Endodermal cell (in vitro differentiated cells): Measurements from ENCODE around the gene GNA12. TPM values are rescaled to one million over a fixed set of nuclear protein-coding genes. Genes with fewer than 3 reads are reported as not detected.

Experiments used
- DNase-seq: peaks from one replicate; pipeline ENCODE4 v3.0.0-alpha.2; 2017
- H3K27ac ChIP-seq: 2 replicates; pipeline ENCODE4 v1.5.1; 2013; ENCODE audit warnings: mild to moderate bottlenecking, low read depth, low read length, moderate library complexity
- H3K27me3 ChIP-seq: 2 replicates; pipeline ENCODE4 v1.6.1; 2013; ENCODE audit warnings: mild to moderate bottlenecking, low read length, moderate library complexity; ENCODE audit not compliant: insufficient read depth, control insufficient read depth, poor library complexity, severe bottlenecking
- H3K36me3 ChIP-seq: 2 replicates; pipeline ENCODE4 v1.7.0; 2013; ENCODE audit warnings: mild to moderate bottlenecking, low read length, moderate library complexity; ENCODE audit not compliant: control insufficient read depth, insufficient read depth
- H3K4me1 ChIP-seq: one replicate; pipeline ENCODE4 v1.7.0; 2013; ENCODE audit warnings: low read length; ENCODE audit not compliant: control insufficient read depth, insufficient read depth
- H3K4me3 ChIP-seq: 2 replicates; pipeline ENCODE4 v1.5.1; 2013; ENCODE audit warnings: mild to moderate bottlenecking, low read length, moderate library complexity
- H3K9ac ChIP-seq: 2 replicates; pipeline ENCODE4 v1.6.1; 2013; ENCODE audit warnings: mild to moderate bottlenecking, low read length, moderate library complexity; ENCODE audit not compliant: poor library complexity, severe bottlenecking; ENCODE audit errors: extremely low read depth
- H3K9me3 ChIP-seq: 2 replicates; pipeline ENCODE4 v1.6.1; 2013; ENCODE audit warnings: mild to moderate bottlenecking, low read length, moderate library complexity; ENCODE audit not compliant: control insufficient read depth
- H3K27ac Mint-ChIP-seq: 2 replicates; pipeline ENCODE4 v1.8.0; 2020; ENCODE audit warnings: mixed read lengths
- H3K27me3 Mint-ChIP-seq: 2 replicates; pipeline ENCODE4 v1.8.0; 2021; ENCODE audit warnings: mild to moderate bottlenecking, mixed read lengths; ENCODE audit not compliant: insufficient read depth
- H3K36me3 Mint-ChIP-seq: 2 replicates; pipeline ENCODE4 v1.8.0; 2020; ENCODE audit warnings: low read depth, mixed read lengths
- H3K4me1 Mint-ChIP-seq: 2 replicates; pipeline ENCODE4 v1.8.0; 2020; ENCODE audit warnings: mixed read lengths
- H3K4me3 Mint-ChIP-seq: 2 replicates; pipeline ENCODE4 v1.8.0; 2020; ENCODE audit warnings: mild to moderate bottlenecking, moderate library complexity, mixed read lengths
- H3K9me3 Mint-ChIP-seq: 2 replicates; pipeline ENCODE4 v1.8.0; 2020; ENCODE audit warnings: mild to moderate bottlenecking, mixed read lengths
- CTCF ChIP-seq: fragments of 200-600 bp; sonication (generic); conservative IDR thresholded peaks from 2 replicates; pipeline ENCODE4 v1.5.0; 2021; ENCODE audit warnings: antibody characterized with exemption, mild to moderate bottlenecking
- WGBS, 2 experiments: methylation state at CpG; one replicate each; pipeline versions ENCODE4 v1.1.5 to v1.1.7; 2013; ENCODE audit warnings: missing lambda C conversion rate in 2 of 2, mixed read lengths in 1 of 2; ENCODE audit not compliant: insufficient coverage in 1 of 2, insufficient read length in 1 of 2; 5-methylcytosine and 5-hydroxymethylcytosine counted together
- total RNA-seq, 2 donors: library from RNA; stranded (reverse); fragmentation: NEBNext Ultra II Directional in 1 of 2; extraction: Animal tissue kit (Norgen Biotek cat#: 25700) in 1 of 2; gene quantifications; 2 replicates in 1 of 2; 3 replicates in 1 of 2; pipeline ENCODE4 v1.2.1, GENCODE V29; 2021

The GNA12 gene
- total RNA-seq, 2 donors from 2014 or later: 55.0 to 64.7 TPM

- Mint-ChIP-seq H3K4me3 (no peak overlapping the region), H3K36me3 (no peaks in the 10 kb centered on the region), H3K9me3 (no peaks in the 10 kb centered on the region), H3K4me1 (peaks cover 9% of the 10 kb centered on the region), H3K27ac (no peak overlapping the region), H3K27me3 (no peaks in the 10 kb centered on the region)
- H3K27ac ChIP-seq: no peak overlapping the region
- WGBS, 2 experiments: 94 to 98% methylated on average over 11 to 12 of the region's 12 CpGs
- no peaks in the 10 kb centered on the region for H3K36me3 ChIP-seq
- H3K9ac ChIP-seq: no peak overlapping the region
- no peak for TF ChIP-seq CTCF
- H3K27me3 ChIP-seq: no peaks in the 10 kb centered on the region
- no peaks in the 10 kb centered on the region for H3K9me3 ChIP-seq
- DNase-seq: no peak
- H3K4me1 ChIP-seq: no peaks in the 10 kb centered on the region
- H3K4me3 ChIP-seq: no peak overlapping the region
Observed at GRCh38 chr7:2864204-2864985, 20.3 kb upstream of the GNA12 start.

GRCh38 chr7:2863461-2864066 is 19.5 kb upstream of the GNA12 start:
- Mint-ChIP-seq H3K9me3 (no peaks in the 10 kb centered on the region), H3K27ac (peak overlapping the region; percentile 81), H3K4me3 (no peak overlapping the region), H3K4me1 (peaks cover 9% of the 10 kb centered on the region), H3K36me3 (no peaks in the 10 kb centered on the region), H3K27me3 (no peaks in the 10 kb centered on the region)
- no peak overlapping the region for H3K4me3 ChIP-seq
- no peak for TF ChIP-seq CTCF
- no peaks in the 10 kb centered on the region for H3K27me3 ChIP-seq
- 62 to 74% methylated on average over 12 to 18 of the region's 18 CpGs for WGBS, 2 experiments
- H3K27ac ChIP-seq: peak overlapping the region; percentile 60
- no peaks in the 10 kb centered on the region for H3K4me1 ChIP-seq
- no peaks in the 10 kb centered on the region for H3K9me3 ChIP-seq
- no peak overlapping the region for H3K9ac ChIP-seq
- DNase-seq: peak; percentile 82
- no peaks in the 10 kb centered on the region for H3K36me3 ChIP-seq

- H3K9ac ChIP-seq: no peak overlapping the region
- Mint-ChIP-seq H3K27me3 (peaks cover 2% of the 10 kb centered on the region), H3K4me3 (no peak overlapping the region), H3K4me1 (peaks cover 9% of the 10 kb centered on the region), H3K27ac (peak overlapping the region; percentile 81), H3K9me3 (no peaks in the 10 kb centered on the region), H3K36me3 (no peaks in the 10 kb centered on the region)
- H3K36me3 ChIP-seq: no peaks in the 10 kb centered on the region
- H3K9me3 ChIP-seq: no peaks in the 10 kb centered on the region
- peak; percentile 72 for DNase-seq
- no peak overlapping the region for H3K27ac ChIP-seq
- 91 to 93% methylated on average over 11 to 22 of the region's 22 CpGs for WGBS, 2 experiments
- TF ChIP-seq CTCF: no peak
- no peaks in the 10 kb centered on the region for H3K27me3 ChIP-seq
- H3K4me3 ChIP-seq: no peak overlapping the region
- H3K4me1 ChIP-seq: no peaks in the 10 kb centered on the region
Observed at GRCh38 chr7:2862831-2863361, 18.8 kb upstream of the GNA12 start.
